GM19193 (cell line): ENCODE data around the gene SYT14.

Experiments used
- POLR2A ChIP-seq: IDR thresholded peaks from 4 replicates; pipeline ENCODE4 v1.6.1; 2011; ENCODE audit not compliant: insufficient read depth, insufficient read length; ENCODE audit errors: extremely low read depth

Gene SYT14

GRCh38 chr1:210214573-210215409, 276.8 kb downstream of the SYT14 start:
- no peak for TF ChIP-seq POLR2A

GRCh38 chr1:210217482-210217881, 279.5 kb downstream of the SYT14 start:
- TF ChIP-seq POLR2A: no peak

GRCh38 chr1:210218047-210218446, 280.0 kb downstream of the SYT14 start:
- TF ChIP-seq POLR2A: no peak
